PC-3 (cell line): Measurements from ENCODE around the gene NSMF.

Source experiments
- EZH2 ChIP-seq: fragments of 300-600 bp; sonication (generic); IDR thresholded peaks from one replicate; pipeline ENCODE4 v1.6.1; 2017; ENCODE audit warnings: antibody characterized with exemption, mild to moderate bottlenecking, low read length; ENCODE audit not compliant: unreplicated experiment
- EZH2phosphoT487 ChIP-seq: fragments of 300-600 bp; sonication (generic); IDR thresholded peaks from 2 replicates; pipeline ENCODE4 v1.6.1; 2018; ENCODE audit warnings: mild to moderate bottlenecking, antibody characterized with exemption, low read length, borderline replicate concordance
- TF ChIP-seq, protein P1 (sequence below): fragments of 300-600 bp; sonication (generic); conservative IDR thresholded peaks from 2 replicates; pipeline ENCODE4 v1.5.1; 2017; ENCODE audit warnings: antibody characterized with exemption, low read depth, mild to moderate bottlenecking, low read length

DNA sequence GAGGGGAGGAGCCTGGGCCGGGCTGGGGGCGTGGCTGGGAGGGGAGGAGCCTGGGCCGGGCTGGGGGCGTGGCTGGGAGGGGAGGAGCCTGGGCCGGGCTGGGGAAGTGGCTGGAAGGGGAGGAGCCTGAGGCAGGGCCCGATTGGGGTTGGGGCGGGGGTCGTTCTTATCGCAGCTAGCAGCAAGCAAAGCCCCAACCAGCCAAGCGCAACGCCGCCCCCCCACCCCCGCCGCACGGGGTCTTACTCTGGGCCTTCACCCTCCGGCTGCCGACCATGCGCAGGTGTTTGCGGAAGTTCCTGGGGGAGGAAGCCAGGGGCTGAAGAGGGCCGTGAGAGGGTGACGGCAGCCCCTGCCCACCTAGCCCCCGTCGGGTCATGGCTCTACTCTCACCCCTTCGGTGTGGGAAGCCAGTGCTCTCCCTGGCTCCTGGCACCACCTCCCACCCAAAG, 5.0 kb downstream of the NSMF start:
- TF ChIP-seq, protein P1, sequence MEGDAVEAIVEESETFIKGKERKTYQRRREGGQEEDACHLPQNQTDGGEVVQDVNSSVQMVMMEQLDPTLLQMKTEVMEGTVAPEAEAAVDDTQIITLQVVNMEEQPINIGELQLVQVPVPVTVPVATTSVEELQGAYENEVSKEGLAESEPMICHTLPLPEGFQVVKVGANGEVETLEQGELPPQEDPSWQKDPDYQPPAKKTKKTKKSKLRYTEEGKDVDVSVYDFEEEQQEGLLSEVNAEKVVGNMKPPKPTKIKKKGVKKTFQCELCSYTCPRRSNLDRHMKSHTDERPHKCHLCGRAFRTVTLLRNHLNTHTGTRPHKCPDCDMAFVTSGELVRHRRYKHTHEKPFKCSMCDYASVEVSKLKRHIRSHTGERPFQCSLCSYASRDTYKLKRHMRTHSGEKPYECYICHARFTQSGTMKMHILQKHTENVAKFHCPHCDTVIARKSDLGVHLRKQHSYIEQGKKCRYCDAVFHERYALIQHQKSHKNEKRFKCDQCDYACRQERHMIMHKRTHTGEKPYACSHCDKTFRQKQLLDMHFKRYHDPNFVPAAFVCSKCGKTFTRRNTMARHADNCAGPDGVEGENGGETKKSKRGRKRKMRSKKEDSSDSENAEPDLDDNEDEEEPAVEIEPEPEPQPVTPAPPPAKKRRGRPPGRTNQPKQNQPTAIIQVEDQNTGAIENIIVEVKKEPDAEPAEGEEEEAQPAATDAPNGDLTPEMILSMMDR: no peak
- no peak for TF ChIP-seq EZH2phosphoT487
- no peak for TF ChIP-seq EZH2
